ENCODE data around the gene ZBTB8B. TPM values are rescaled to one million over a fixed set of nuclear protein-coding genes. Genes with fewer than 3 reads are reported as not detected.
"Not testable (repeated sequence)": the region's sequence is repeated elsewhere in the genome, so short reads cannot be mapped to it uniquely, and the experiment has no call there.

ZBTB8B gene
- total and polyA plus RNA-seq, 8 donors = under 0.01 to 0.37 (median 0.15) TPM; not detected in 5

DNA sequence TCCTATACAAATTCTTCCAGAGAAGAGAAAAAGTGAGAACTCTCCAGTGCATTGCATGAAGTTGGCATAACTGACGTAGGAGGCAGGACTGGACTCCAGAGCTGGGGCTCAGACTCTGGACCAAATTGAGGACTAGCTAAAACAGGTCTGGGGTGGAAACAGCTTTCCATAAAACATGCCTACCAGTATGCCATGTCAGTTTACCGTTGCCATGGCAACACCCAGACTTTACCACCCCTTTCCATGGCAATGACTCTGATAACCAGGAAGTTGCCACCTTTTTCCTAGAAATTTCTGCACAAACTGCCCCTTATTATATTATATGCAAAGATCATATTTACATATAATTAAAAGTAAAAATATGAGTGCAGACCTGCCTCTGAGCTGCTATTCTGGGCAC is 8.9 kb upstream of the ZBTB8B start:
- Histone ChIP-seq H3K4me3 (no peak overlapping the region), H3K4me1 (no peaks in the 10 kb centered on the region), H3K36me3 (no peaks in the 10 kb centered on the region), H3K27ac (no peak overlapping the region), H3K27me3 (no peaks in the 10 kb centered on the region), H3K9me3 (peaks cover 7 to 23% (median 19%) of the 10 kb centered on the region in 4 donors)
- no peak for DNase-seq
- WGBS, 5 donors = 85 to 98% (median 92%) methylated on average over 2 of the region's 2 CpGs
- no peak for TF ChIP-seq POLR2A (IDR thresholded peaks at IDR 0.05)
- no peak for TF ChIP-seq POLR2AphosphoS5 (IDR thresholded peaks at IDR 0.05)
- TF ChIP-seq, protein P1, sequence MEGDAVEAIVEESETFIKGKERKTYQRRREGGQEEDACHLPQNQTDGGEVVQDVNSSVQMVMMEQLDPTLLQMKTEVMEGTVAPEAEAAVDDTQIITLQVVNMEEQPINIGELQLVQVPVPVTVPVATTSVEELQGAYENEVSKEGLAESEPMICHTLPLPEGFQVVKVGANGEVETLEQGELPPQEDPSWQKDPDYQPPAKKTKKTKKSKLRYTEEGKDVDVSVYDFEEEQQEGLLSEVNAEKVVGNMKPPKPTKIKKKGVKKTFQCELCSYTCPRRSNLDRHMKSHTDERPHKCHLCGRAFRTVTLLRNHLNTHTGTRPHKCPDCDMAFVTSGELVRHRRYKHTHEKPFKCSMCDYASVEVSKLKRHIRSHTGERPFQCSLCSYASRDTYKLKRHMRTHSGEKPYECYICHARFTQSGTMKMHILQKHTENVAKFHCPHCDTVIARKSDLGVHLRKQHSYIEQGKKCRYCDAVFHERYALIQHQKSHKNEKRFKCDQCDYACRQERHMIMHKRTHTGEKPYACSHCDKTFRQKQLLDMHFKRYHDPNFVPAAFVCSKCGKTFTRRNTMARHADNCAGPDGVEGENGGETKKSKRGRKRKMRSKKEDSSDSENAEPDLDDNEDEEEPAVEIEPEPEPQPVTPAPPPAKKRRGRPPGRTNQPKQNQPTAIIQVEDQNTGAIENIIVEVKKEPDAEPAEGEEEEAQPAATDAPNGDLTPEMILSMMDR (IDR thresholded peaks at IDR 0.05) = no peak
- TF ChIP-seq EP300 (IDR thresholded peaks at IDR 0.05) = no peak
- intact Hi-C loops (cut with DNase I; ENCODE audit: low total_unique reads) = no loop called here

DNA sequence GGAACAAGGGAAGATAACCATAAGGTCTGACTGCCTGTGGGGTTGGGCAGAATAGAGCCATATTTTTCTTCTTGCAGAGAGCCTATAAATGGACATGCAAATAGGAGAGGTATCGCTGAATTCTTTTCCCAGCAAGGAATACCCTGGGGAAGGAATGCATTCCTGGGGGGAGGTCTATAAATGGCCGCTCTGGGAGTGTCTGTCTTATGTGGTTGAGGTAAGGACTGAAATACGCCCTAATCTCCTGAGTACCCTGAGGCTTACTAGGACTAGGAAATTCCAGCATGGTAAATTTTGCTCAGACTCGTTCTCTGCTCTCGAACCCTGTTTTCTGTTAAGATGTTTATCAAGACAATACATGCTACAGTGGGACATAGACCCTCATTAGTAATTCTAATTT is 6.1 kb upstream of the ZBTB8B start:
- H3K27me3 ChIP-seq; H3K36me3 ChIP-seq; DNase-seq; H3K4me3 ChIP-seq; H3K27ac ChIP-seq; intact Hi-C loops (cut with DNase I; ENCODE audit: low total_unique reads); H3K4me1 ChIP-seq: not testable (repeated sequence)
- H3K9me3 ChIP-seq = peaks cover 7 to 23% (median 19%) of the 10 kb centered on the region in 4 donors
- WGBS, 5 donors = 87 to 93% (median 92%) methylated on average over 5 of the region's 5 CpGs

DNA sequence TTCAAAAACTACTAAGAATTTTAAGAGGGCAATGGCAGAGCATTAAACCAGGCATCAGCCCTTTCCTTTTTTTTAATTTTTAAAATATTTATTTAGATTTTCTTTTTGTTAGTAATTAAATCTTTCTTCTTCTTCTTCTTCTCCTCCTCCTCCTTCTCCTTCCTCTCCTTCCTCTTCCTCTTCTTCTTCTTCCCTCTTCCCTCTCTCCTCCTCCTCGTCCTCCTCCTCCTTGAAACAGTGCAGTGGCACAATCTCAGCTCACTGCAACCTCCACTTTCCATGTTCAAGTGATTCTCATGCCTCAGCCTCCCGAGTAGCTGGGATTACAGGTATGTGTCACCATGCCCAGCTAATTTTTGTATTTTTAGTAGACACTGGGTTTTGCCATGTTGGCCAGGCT is 1.9 kb upstream of the ZBTB8B start:
- Histone ChIP-seq H3K9me3 (peaks cover 7 to 20% (median 17%) of the 10 kb centered on the region in 4 donors), H3K4me1 (peaks cover 15 to 19% (median 17%) of the 10 kb centered on the region in 4 donors), H3K27me3 (peaks cover 0 to 50% (median 35%) of the 10 kb centered on the region in 3 donors)
- H3K4me3 ChIP-seq; H3K36me3 ChIP-seq; intact Hi-C loops (cut with DNase I; ENCODE audit: low total_unique reads); H3K27ac ChIP-seq; DNase-seq: not testable (repeated sequence)
- 86 to 95% (median 88%) methylated on average over 2 of the region's 2 CpGs for WGBS, 5 donors

DNA sequence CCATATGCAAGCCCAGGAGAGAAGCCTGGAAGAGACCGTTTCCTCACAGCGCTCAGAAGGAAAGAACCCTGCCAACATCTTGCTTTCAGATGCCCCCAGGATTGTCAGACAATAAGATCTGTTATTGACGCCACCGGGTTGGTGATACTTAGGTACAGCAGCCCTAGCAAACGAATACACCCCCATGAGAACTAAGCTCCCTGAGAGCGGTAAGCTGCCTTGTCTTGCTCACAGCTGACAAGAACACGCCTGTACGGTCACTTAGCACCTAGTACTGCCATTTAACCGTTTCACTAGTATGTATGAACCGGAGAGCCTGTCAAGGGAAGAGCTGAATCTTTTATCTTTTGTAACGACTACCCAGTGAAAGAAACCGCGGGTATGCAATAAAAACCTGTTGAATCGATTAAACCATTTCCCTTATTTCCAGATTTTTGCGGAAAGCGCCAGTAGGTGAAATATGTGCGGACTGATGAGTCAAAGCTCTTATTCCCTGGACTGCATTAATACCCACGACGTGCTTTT is 619 bp upstream of the ZBTB8B start:
- peaks cover 0 to 63% (median 35%) of the 10 kb centered on the region in 3 donors for H3K27me3 ChIP-seq
- H3K9me3 ChIP-seq = peaks cover 2 to 7% (median 6%) of the 10 kb centered on the region in 4 donors
- no peak for TF ChIP-seq EP300 (IDR thresholded peaks at IDR 0.05)
- no peak for TF ChIP-seq POLR2AphosphoS5 (IDR thresholded peaks at IDR 0.05)
- TF ChIP-seq POLR2A (IDR thresholded peaks at IDR 0.05) = no peak
- TF ChIP-seq, protein P1 (IDR thresholded peaks at IDR 0.05) = no peak
- no peaks in the 10 kb centered on the region for H3K36me3 ChIP-seq
- intact Hi-C loops (cut with DNase I; ENCODE audit: low total_unique reads) = no loop called here
- peak in 1 of 2 donors; percentile 58 for DNase-seq
- 3 to 7% (median 5%) methylated on average over 17 to 19 of the region's 19 CpGs for WGBS, 5 donors
- no peak overlapping the region for H3K27ac ChIP-seq
- peaks cover 15 to 19% (median 17%) of the 10 kb centered on the region in 4 donors for H3K4me1 ChIP-seq
- H3K4me3 ChIP-seq = peak overlapping the region; percentile 38 to 53 (median 49)

DNA sequence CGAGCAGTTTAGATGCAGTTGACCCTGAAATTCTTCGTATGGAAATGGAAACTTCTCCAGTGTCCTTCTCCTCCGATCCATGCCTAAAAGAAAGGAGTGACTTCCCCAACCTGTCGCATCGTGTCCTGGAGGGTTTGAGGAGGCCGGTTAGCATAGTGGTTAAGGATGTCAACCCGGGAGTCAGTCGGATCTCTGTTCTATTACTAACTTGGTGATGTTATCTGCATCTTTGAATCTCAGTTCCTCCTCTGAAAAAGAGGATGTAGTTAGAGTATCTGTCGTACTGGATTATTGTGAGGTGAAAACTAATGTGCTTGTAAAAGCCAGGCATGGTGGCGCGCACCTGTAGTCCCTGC is 684 bp downstream of the ZBTB8B start:
- H3K4me1 ChIP-seq = peaks cover 15 to 19% (median 17%) of the 10 kb centered on the region in 4 donors
- H3K27me3 ChIP-seq = peaks cover 0 to 74% (median 40%) of the 10 kb centered on the region in 3 donors
- peak overlapping the region in 3 of 4 donors; percentile 38 to 53 (median 51) for H3K4me3 ChIP-seq
- intact Hi-C loops (cut with DNase I; ENCODE audit: low total_unique reads) = no loop called here
- H3K36me3 ChIP-seq = no peaks in the 10 kb centered on the region
- DNase-seq = no peak
- 33 to 51% (median 37%) methylated on average over 11 of the region's 11 CpGs for WGBS, 5 donors
- TF ChIP-seq POLR2A (IDR thresholded peaks at IDR 0.05) (no peak), EP300 (IDR thresholded peaks at IDR 0.05) (no peak), POLR2AphosphoS5 (IDR thresholded peaks at IDR 0.05) (no peak)
- TF ChIP-seq, protein P1 (IDR thresholded peaks at IDR 0.05) = no peak
- H3K27ac ChIP-seq = no peak overlapping the region
- H3K9me3 ChIP-seq = peaks cover 0 to 2% (median 0%) of the 10 kb centered on the region in 4 donors
